ENCODE measurements around the gene TRAPPC3L.

The TRAPPC3L gene

GRCh38 chr6:116476002-116476678, 69.3 kb downstream of the TRAPPC3L start:
- Histone ChIP-seq H3K9me3 (ENCODE audit: low read depth, low read length) (no peaks in the 10 kb centered on the region), H3K27ac (no peak overlapping the region), H3K4me3 (no peak overlapping the region), H3K9ac (ENCODE audit: insufficient read length) (no peak overlapping the region), H3K36me3 (ENCODE audit: insufficient read depth, low read length) (no peaks in the 10 kb centered on the region)
- TF ChIP-seq POLR2AphosphoS5 (IDR thresholded peaks at IDR 0.05; ENCODE audit: borderline replicate concordance, low read depth, low read length): no peak
- no peak for TF ChIP-seq EZH2 (IDR thresholded peaks at IDR 0.05)
- no peak for TF ChIP-seq FOXP2 (optimal IDR thresholded peaks at IDR 0.05; ENCODE audit: control extremely low read depth, extremely low read length, insufficient read depth)
- DNase-seq (ENCODE audit: low read depth, low spot score): no peak

- no peak for TF ChIP-seq FOXP2 (optimal IDR thresholded peaks at IDR 0.05; ENCODE audit: control extremely low read depth, extremely low read length, insufficient read depth)
- TF ChIP-seq POLR2AphosphoS5 (IDR thresholded peaks at IDR 0.05; ENCODE audit: borderline replicate concordance, low read depth, low read length): no peak
- no peak for TF ChIP-seq EZH2 (IDR thresholded peaks at IDR 0.05)
- Histone ChIP-seq H3K9me3 (ENCODE audit: low read depth, low read length) (no peaks in the 10 kb centered on the region), H3K36me3 (ENCODE audit: insufficient read depth, low read length) (no peaks in the 10 kb centered on the region), H3K27ac (no peak overlapping the region), H3K4me3 (0 out of 2 replicates have a peak overlapping the region, but pooled peaks have one; percentile 15), H3K9ac (ENCODE audit: insufficient read length) (no peak overlapping the region)
- DNase-seq (ENCODE audit: low read depth, low spot score): no peak
Measured at GRCh38 chr6:116475141-116475540, 70.3 kb downstream of the TRAPPC3L start.

- Histone ChIP-seq H3K27ac (no peak overlapping the region), H3K9ac (ENCODE audit: insufficient read length) (no peak overlapping the region), H3K9me3 (ENCODE audit: low read depth, low read length) (no peaks in the 10 kb centered on the region), H3K36me3 (ENCODE audit: insufficient read depth, low read length) (no peaks in the 10 kb centered on the region), H3K4me3 (no peak overlapping the region)
- TF ChIP-seq EZH2 (IDR thresholded peaks at IDR 0.05) (no peak), POLR2AphosphoS5 (IDR thresholded peaks at IDR 0.05; ENCODE audit: borderline replicate concordance, low read depth, low read length) (no peak), FOXP2 (optimal IDR thresholded peaks at IDR 0.05; ENCODE audit: control extremely low read depth, extremely low read length, insufficient read depth) (no peak)
- no peak for DNase-seq (ENCODE audit: low read depth, low spot score)
Measured at GRCh38 chr6:116472706-116473105, 72.8 kb downstream of the TRAPPC3L start.

- no peak for DNase-seq (ENCODE audit: low read depth, low spot score)
- TF ChIP-seq EZH2 (IDR thresholded peaks at IDR 0.05) (no peak), FOXP2 (optimal IDR thresholded peaks at IDR 0.05; ENCODE audit: control extremely low read depth, extremely low read length, insufficient read depth) (no peak), POLR2AphosphoS5 (IDR thresholded peaks at IDR 0.05; ENCODE audit: borderline replicate concordance, low read depth, low read length) (no peak)
- Histone ChIP-seq H3K9me3 (ENCODE audit: low read depth, low read length) (no peaks in the 10 kb centered on the region), H3K4me3 (no peak overlapping the region), H3K36me3 (ENCODE audit: insufficient read depth, low read length) (no peaks in the 10 kb centered on the region), H3K27ac (no peak overlapping the region), H3K9ac (ENCODE audit: insufficient read length) (no peak overlapping the region)
Measured at GRCh38 chr6:116471531-116471930, 74.0 kb downstream of the TRAPPC3L start.

GRCh38 chr6:116468293-116468692, 77.2 kb downstream of the TRAPPC3L start:
- TF ChIP-seq FOXP2 (optimal IDR thresholded peaks at IDR 0.05; ENCODE audit: control extremely low read depth, extremely low read length, insufficient read depth): no peak
- no peak for TF ChIP-seq EZH2 (IDR thresholded peaks at IDR 0.05)
- no peak for TF ChIP-seq POLR2AphosphoS5 (IDR thresholded peaks at IDR 0.05; ENCODE audit: borderline replicate concordance, low read depth, low read length)
- no peak for DNase-seq (ENCODE audit: low read depth, low spot score)
- H3K36me3 ChIP-seq (ENCODE audit: insufficient read depth, low read length): no peaks in the 10 kb centered on the region
- H3K9me3 ChIP-seq (ENCODE audit: low read depth, low read length): no peaks in the 10 kb centered on the region
- no peak overlapping the region for H3K27ac ChIP-seq
- H3K4me3 ChIP-seq: no peak overlapping the region
- no peak overlapping the region for H3K9ac ChIP-seq (ENCODE audit: insufficient read length)

GRCh38 chr6:116467514-116467913, 78.0 kb downstream of the TRAPPC3L start:
- DNase-seq (ENCODE audit: low read depth, low spot score): no peak
- Histone ChIP-seq H3K36me3 (ENCODE audit: insufficient read depth, low read length) (no peaks in the 10 kb centered on the region), H3K9ac (ENCODE audit: insufficient read length) (no peak overlapping the region), H3K27ac (no peak overlapping the region), H3K9me3 (ENCODE audit: low read depth, low read length) (no peaks in the 10 kb centered on the region), H3K4me3 (no peak overlapping the region)
- no peak for TF ChIP-seq POLR2AphosphoS5 (IDR thresholded peaks at IDR 0.05; ENCODE audit: borderline replicate concordance, low read depth, low read length)
- TF ChIP-seq FOXP2 (optimal IDR thresholded peaks at IDR 0.05; ENCODE audit: control extremely low read depth, extremely low read length, insufficient read depth): no peak
- TF ChIP-seq EZH2 (IDR thresholded peaks at IDR 0.05): no peak

- Histone ChIP-seq H3K9ac (ENCODE audit: insufficient read length) (no peak overlapping the region), H3K27ac (no peak overlapping the region), H3K9me3 (ENCODE audit: low read depth, low read length) (no peaks in the 10 kb centered on the region), H3K36me3 (ENCODE audit: insufficient read depth, low read length) (no peaks in the 10 kb centered on the region), H3K4me3 (no peak overlapping the region)
- TF ChIP-seq FOXP2 (optimal IDR thresholded peaks at IDR 0.05; ENCODE audit: control extremely low read depth, extremely low read length, insufficient read depth) (no peak), POLR2AphosphoS5 (IDR thresholded peaks at IDR 0.05; ENCODE audit: borderline replicate concordance, low read depth, low read length) (no peak), EZH2 (IDR thresholded peaks at IDR 0.05) (no peak)
- no peak for DNase-seq (ENCODE audit: low read depth, low spot score)
Measured at GRCh38 chr6:116467096-116467495, 78.4 kb downstream of the TRAPPC3L start.

- Histone ChIP-seq H3K4me3 (no peak overlapping the region), H3K9me3 (ENCODE audit: low read depth, low read length) (no peaks in the 10 kb centered on the region), H3K36me3 (ENCODE audit: insufficient read depth, low read length) (no peaks in the 10 kb centered on the region), H3K27ac (no peak overlapping the region), H3K9ac (ENCODE audit: insufficient read length) (no peak overlapping the region)
- DNase-seq (ENCODE audit: low read depth, low spot score): no peak
- TF ChIP-seq POLR2AphosphoS5 (IDR thresholded peaks at IDR 0.05; ENCODE audit: borderline replicate concordance, low read depth, low read length) (no peak), EZH2 (IDR thresholded peaks at IDR 0.05) (no peak), FOXP2 (optimal IDR thresholded peaks at IDR 0.05; ENCODE audit: control extremely low read depth, extremely low read length, insufficient read depth) (no peak)
Measured at GRCh38 chr6:116465246-116465645, 80.2 kb downstream of the TRAPPC3L start.

GRCh38 chr6:116463301-116463700, 82.2 kb downstream of the TRAPPC3L start:
- DNase-seq (ENCODE audit: low read depth, low spot score): no peak
- H3K9ac ChIP-seq (ENCODE audit: insufficient read length): no peak overlapping the region
- H3K9me3 ChIP-seq (ENCODE audit: low read depth, low read length): no peaks in the 10 kb centered on the region
- no peak overlapping the region for H3K27ac ChIP-seq
- TF ChIP-seq POLR2AphosphoS5 (IDR thresholded peaks at IDR 0.05; ENCODE audit: borderline replicate concordance, low read depth, low read length) (no peak), EZH2 (IDR thresholded peaks at IDR 0.05) (no peak), FOXP2 (optimal IDR thresholded peaks at IDR 0.05; ENCODE audit: control extremely low read depth, extremely low read length, insufficient read depth) (no peak)
- no peak overlapping the region for H3K4me3 ChIP-seq
- no peaks in the 10 kb centered on the region for H3K36me3 ChIP-seq (ENCODE audit: insufficient read depth, low read length)

All from SK-N-MC (cell line).